ENCODE results near the gene ADA. TPM values are rescaled to one million over a fixed set of nuclear protein-coding genes. Genes with fewer than 3 reads are reported as not detected.
"Not testable (repeated sequence)": the region's sequence is repeated elsewhere in the genome, so short reads cannot be mapped to it uniquely, and the experiment has no call there.

The ADA gene
- total RNA-seq, 1 donor: 15.9 TPM

- no peak for TF ChIP-seq CTCF (IDR thresholded peaks at IDR 0.05; ENCODE audit: extremely low read depth, low read depth, low read length)
- Histone ChIP-seq H3K27me3 (ENCODE audit: insufficient read depth, low read length) (peaks cover 6% of the 10 kb centered on the region), H3K4me2 (ENCODE audit: insufficient read depth, low read length) (no peak overlapping the region), H3K27ac (ENCODE audit: low read depth, low read length) (no peak overlapping the region), H3K36me3 (ENCODE audit: insufficient read depth, low read length) (no peaks in the 10 kb centered on the region), H3K9me3 (ENCODE audit: low read depth, low read length) (peaks cover 2% of the 10 kb centered on the region), H4K20me1 (ENCODE audit: insufficient read depth, low read length) (no peaks in the 10 kb centered on the region), H3K79me2 (ENCODE audit: insufficient read depth, low read length) (no peaks in the 10 kb centered on the region), H2AFZ (ENCODE audit: low read length) (no peak overlapping the region), H3K4me1 (ENCODE audit: insufficient read depth, low read length) (no peaks in the 10 kb centered on the region), H3K4me3 (ENCODE audit: insufficient read depth, low read length) (no peak overlapping the region)
- DNase-seq (ENCODE audit: insufficient read length, low spot score, missing footprints): no peak
Observed at GRCh38 chr20:44656448-44656847, 4.9 kb upstream of the ADA start.

GRCh38 chr20:44654210-44654609 is 2.7 kb upstream of the ADA start:
- not testable (repeated sequence) for H2AFZ ChIP-seq (ENCODE audit: low read length); H3K27ac ChIP-seq (ENCODE audit: low read depth, low read length); DNase-seq (ENCODE audit: insufficient read length, low spot score, missing footprints)

GRCh38 chr20:44653546-44653945 is 2.0 kb upstream of the ADA start:
- no peak for DNase-seq (ENCODE audit: insufficient read length, low spot score, missing footprints)
- TF ChIP-seq CTCF (IDR thresholded peaks at IDR 0.05; ENCODE audit: extremely low read depth, low read depth, low read length): no peak

More at GRCh38 chr20:44654210-44654609, 2.7 kb upstream of the ADA start:
- not testable (repeated sequence) for H3K79me2 ChIP-seq (ENCODE audit: insufficient read depth, low read length); H3K36me3 ChIP-seq (ENCODE audit: insufficient read depth, low read length); H3K9me3 ChIP-seq (ENCODE audit: low read depth, low read length); H3K4me2 ChIP-seq (ENCODE audit: insufficient read depth, low read length); H3K27me3 ChIP-seq (ENCODE audit: insufficient read depth, low read length); H4K20me1 ChIP-seq (ENCODE audit: insufficient read depth, low read length); H3K4me3 ChIP-seq (ENCODE audit: insufficient read depth, low read length); H3K4me1 ChIP-seq (ENCODE audit: insufficient read depth, low read length)

GRCh38 chr20:44651434-44651683 is 140 bp downstream of the ADA start:
- H3K9me3 ChIP-seq (ENCODE audit: low read depth, low read length): no peaks in the 10 kb centered on the region
- peak overlapping the region; percentile 88 for H2AFZ ChIP-seq (ENCODE audit: low read length)
- H3K79me2 ChIP-seq (ENCODE audit: insufficient read depth, low read length): no peaks in the 10 kb centered on the region
- peaks cover 6% of the 10 kb centered on the region for H3K27me3 ChIP-seq (ENCODE audit: insufficient read depth, low read length)
- DNase-seq (ENCODE audit: insufficient read length, low spot score, missing footprints): no peak
- no peak for TF ChIP-seq CTCF (IDR thresholded peaks at IDR 0.05; ENCODE audit: extremely low read depth, low read depth, low read length)
- H3K36me3 ChIP-seq (ENCODE audit: insufficient read depth, low read length): no peaks in the 10 kb centered on the region
- peaks cover 13% of the 10 kb centered on the region for H3K4me1 ChIP-seq (ENCODE audit: insufficient read depth, low read length)
- peak overlapping the region; percentile 90 for H3K4me2 ChIP-seq (ENCODE audit: insufficient read depth, low read length)
- no peaks in the 10 kb centered on the region for H4K20me1 ChIP-seq (ENCODE audit: insufficient read depth, low read length)
- H3K27ac ChIP-seq (ENCODE audit: low read depth, low read length): no peak overlapping the region
- peak overlapping the region; percentile 76 for H3K4me3 ChIP-seq (ENCODE audit: insufficient read depth, low read length)

More at GRCh38 chr20:44653546-44653945, 2.0 kb upstream of the ADA start:
- Histone ChIP-seq H3K27me3 (ENCODE audit: insufficient read depth, low read length) (peaks cover 6% of the 10 kb centered on the region), H3K27ac (ENCODE audit: low read depth, low read length) (no peak overlapping the region), H3K4me2 (ENCODE audit: insufficient read depth, low read length) (no peak overlapping the region), H3K4me1 (ENCODE audit: insufficient read depth, low read length) (peaks cover 6% of the 10 kb centered on the region), H4K20me1 (ENCODE audit: insufficient read depth, low read length) (no peaks in the 10 kb centered on the region), H3K79me2 (ENCODE audit: insufficient read depth, low read length) (no peaks in the 10 kb centered on the region), H3K4me3 (ENCODE audit: insufficient read depth, low read length) (no peak overlapping the region), H2AFZ (ENCODE audit: low read length) (no peak overlapping the region), H3K36me3 (ENCODE audit: insufficient read depth, low read length) (no peaks in the 10 kb centered on the region), H3K9me3 (ENCODE audit: low read depth, low read length) (peaks cover 2% of the 10 kb centered on the region)
